22Rv1 (cell line): Measurements from ENCODE around the gene HSD3B7.

ENCODE experiments used
- H3K27ac ChIP-seq: fragments of 450-650 bp; 2 replicates; pipeline ENCODE4 v1.5.1; 2017
- CTCF ChIP-seq: fragments of 450-650 bp; IDR thresholded peaks from 2 replicates; pipeline ENCODE4 v1.5.1; 2017; ENCODE audit warnings: mild to moderate bottlenecking
- ZFX ChIP-seq: fragments of 450-650 bp; IDR thresholded peaks from 2 replicates; pipeline ENCODE4 v1.6.1; 2017; ENCODE audit warnings: antibody characterized with exemption, borderline replicate concordance

HSD3B7 gene

GRCh38 chr16:31004658-31005057, 19.7 kb downstream of the HSD3B7 start:
- H3K27ac ChIP-seq: no peak overlapping the region
- TF ChIP-seq CTCF (no peak), ZFX (no peak)

- TF ChIP-seq CTCF (no peak), ZFX (no peak)
These were observed 20.5 kb downstream of the HSD3B7 start for GRCh38 chr16:31005350-31006085.

GRCh38 chr16:31006086-31006385, 21.0 kb downstream of the HSD3B7 start:
- no peak overlapping the region for H3K27ac ChIP-seq

More at GRCh38 chr16:31005350-31006085, 20.5 kb downstream of the HSD3B7 start:
- no peak overlapping the region for H3K27ac ChIP-seq

GRCh38 chr16:31006589-31006988, 21.6 kb downstream of the HSD3B7 start:
- no peak for TF ChIP-seq CTCF
- no peak for TF ChIP-seq ZFX
- H3K27ac ChIP-seq: no peak overlapping the region

More at GRCh38 chr16:31006086-31006385, 21.0 kb downstream of the HSD3B7 start:
- no peak for TF ChIP-seq CTCF
- TF ChIP-seq ZFX: no peak

- TF ChIP-seq ZFX: no peak
- TF ChIP-seq CTCF: no peak
- no peak overlapping the region for H3K27ac ChIP-seq
These were observed 22.7 kb downstream of the HSD3B7 start for GRCh38 chr16:31007684-31008083.

- H3K27ac ChIP-seq: no peak overlapping the region
These were observed 23.1 kb downstream of the HSD3B7 start for GRCh38 chr16:31008149-31008548.

More at GRCh38 chr16:31008149-31008548, 23.1 kb downstream of the HSD3B7 start:
- TF ChIP-seq ZFX (no peak), CTCF (no peak)
